Measurements from ENCODE around the gene AP3S2.
"Not testable (repeated sequence)": the region's sequence is repeated elsewhere in the genome, so short reads cannot be mapped to it uniquely, and the experiment has no call there.

The AP3S2 gene

DNA sequence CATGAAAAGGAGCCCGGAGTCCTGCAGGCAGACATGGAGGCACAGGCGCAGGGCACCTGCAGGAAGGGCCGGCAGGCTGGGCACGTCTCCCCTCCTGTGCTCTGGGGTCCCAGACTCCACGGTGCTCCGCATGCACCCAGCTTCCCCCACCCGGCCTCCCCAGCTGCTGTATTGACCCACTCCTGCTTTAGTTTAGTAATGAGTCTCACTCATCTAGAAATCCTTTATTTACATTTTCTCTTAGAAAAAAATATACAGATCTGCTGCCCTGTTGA is 109.2 kb downstream of the AP3S2 start:
- Mint-ChIP-seq H3K27me3 (ENCODE audit: low read depth, poor library complexity) (peaks cover 49% of the 10 kb centered on the region), H3K4me3 (no peak overlapping the region), H3K4me1 (peaks cover 14% of the 10 kb centered on the region), H3K27ac (no peak overlapping the region), H3K9me3 (peaks cover 34% of the 10 kb centered on the region), H3K36me3 (ENCODE audit: low read depth) (peaks cover 7% of the 10 kb centered on the region)
- DNase-seq, result no peak
- TF ChIP-seq CTCF (IDR thresholded peaks at IDR 0.05), result no peak

GRCh38 chr15:89783861-89784685 is 109.7 kb downstream of the AP3S2 start:
- DNase-seq, result no peak
- peaks cover 14% of the 10 kb centered on the region for H3K4me1 Mint-ChIP-seq
- H3K36me3 Mint-ChIP-seq (ENCODE audit: low read depth), result peaks cover 7% of the 10 kb centered on the region
- H3K27me3 Mint-ChIP-seq (ENCODE audit: low read depth, poor library complexity), result peaks cover 53% of the 10 kb centered on the region
- peaks cover 32% of the 10 kb centered on the region for H3K9me3 Mint-ChIP-seq
- no peak for TF ChIP-seq CTCF (IDR thresholded peaks at IDR 0.05)
- no peak overlapping the region for H3K4me3 Mint-ChIP-seq
- H3K27ac Mint-ChIP-seq, result no peak overlapping the region

DNA sequence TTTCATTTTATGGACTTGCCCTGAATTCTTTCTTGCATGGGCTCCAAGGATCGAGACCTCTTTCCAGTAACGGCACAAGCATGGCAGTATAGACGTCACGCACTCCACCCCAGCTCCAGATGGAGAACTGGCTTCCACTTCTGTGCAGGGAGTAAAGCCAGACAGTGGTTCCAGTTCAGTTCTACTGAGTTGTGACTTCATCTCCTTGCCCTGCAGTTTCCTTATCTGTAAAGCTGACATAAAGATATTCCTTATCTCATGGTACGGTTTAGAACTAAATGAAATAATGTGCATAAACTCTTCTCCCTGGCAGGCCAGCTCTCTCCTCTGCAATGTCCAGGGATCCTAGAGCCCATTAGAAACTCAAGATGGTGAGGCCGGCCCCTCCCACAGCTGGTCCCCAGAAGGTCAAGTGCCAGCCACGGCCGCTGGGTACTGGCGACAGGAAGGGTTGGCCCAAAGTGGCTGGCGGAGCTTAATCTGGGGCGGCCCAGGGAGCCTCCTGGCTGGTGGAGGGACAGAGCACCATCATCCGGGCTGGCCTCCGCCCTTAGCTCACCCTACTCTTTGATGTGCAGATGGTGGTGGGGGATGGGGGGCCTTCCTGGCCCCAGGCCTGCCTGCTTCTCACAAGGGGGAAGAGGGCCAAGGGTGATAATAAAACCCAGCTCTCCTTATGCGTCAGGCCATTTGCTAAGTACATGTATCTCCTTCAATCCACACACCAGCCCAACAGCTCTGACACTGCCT is 110.5 kb downstream of the AP3S2 start:
- Mint-ChIP-seq H3K9me3 (peaks cover 27% of the 10 kb centered on the region), H3K27ac (no peak overlapping the region), H3K4me1 (peaks cover 14% of the 10 kb centered on the region), H3K4me3 (no peak overlapping the region), H3K27me3 (ENCODE audit: low read depth, poor library complexity) (peaks cover 61% of the 10 kb centered on the region), H3K36me3 (ENCODE audit: low read depth) (peaks cover 6% of the 10 kb centered on the region)
- no peak for DNase-seq
- no peak for TF ChIP-seq CTCF (IDR thresholded peaks at IDR 0.05)

DNA sequence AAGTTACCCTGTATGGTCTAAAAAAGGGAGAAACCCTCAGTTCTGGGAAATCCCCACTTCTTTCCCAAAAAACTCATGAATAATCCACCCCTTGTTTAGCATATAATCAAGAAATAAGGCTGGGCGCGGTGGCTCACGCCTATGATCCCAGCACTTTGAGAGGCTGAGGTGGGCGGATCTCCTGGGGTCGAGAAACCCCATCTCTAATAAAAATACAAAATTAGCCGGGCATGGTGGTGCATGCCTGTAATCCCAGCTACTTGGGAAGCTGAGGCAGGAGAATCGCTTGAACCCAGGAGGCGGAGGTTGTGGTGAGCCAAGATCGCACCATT is 111.2 kb downstream of the AP3S2 start:
- not testable (repeated sequence) for H3K27ac Mint-ChIP-seq; H3K4me3 Mint-ChIP-seq; DNase-seq; H3K36me3 Mint-ChIP-seq (ENCODE audit: low read depth)
- H3K9me3 Mint-ChIP-seq, result peaks cover 20% of the 10 kb centered on the region
- peaks cover 14% of the 10 kb centered on the region for H3K4me1 Mint-ChIP-seq
- peaks cover 68% of the 10 kb centered on the region for H3K27me3 Mint-ChIP-seq (ENCODE audit: low read depth, poor library complexity)

- no peaks in the 10 kb centered on the region for H3K36me3 Mint-ChIP-seq (ENCODE audit: low read depth)
- no peak overlapping the region for H3K27ac Mint-ChIP-seq
- no peak for TF ChIP-seq CTCF (IDR thresholded peaks at IDR 0.05)
- DNase-seq, result no peak
- H3K4me3 Mint-ChIP-seq, result no peak overlapping the region
- H3K27me3 Mint-ChIP-seq (ENCODE audit: low read depth, poor library complexity), result peaks cover 74% of the 10 kb centered on the region
- H3K9me3 Mint-ChIP-seq, result peaks cover 15% of the 10 kb centered on the region
- H3K4me1 Mint-ChIP-seq, result peaks cover 14% of the 10 kb centered on the region
Observed at GRCh38 chr15:89781891-89782618, 111.7 kb downstream of the AP3S2 start.

DNA sequence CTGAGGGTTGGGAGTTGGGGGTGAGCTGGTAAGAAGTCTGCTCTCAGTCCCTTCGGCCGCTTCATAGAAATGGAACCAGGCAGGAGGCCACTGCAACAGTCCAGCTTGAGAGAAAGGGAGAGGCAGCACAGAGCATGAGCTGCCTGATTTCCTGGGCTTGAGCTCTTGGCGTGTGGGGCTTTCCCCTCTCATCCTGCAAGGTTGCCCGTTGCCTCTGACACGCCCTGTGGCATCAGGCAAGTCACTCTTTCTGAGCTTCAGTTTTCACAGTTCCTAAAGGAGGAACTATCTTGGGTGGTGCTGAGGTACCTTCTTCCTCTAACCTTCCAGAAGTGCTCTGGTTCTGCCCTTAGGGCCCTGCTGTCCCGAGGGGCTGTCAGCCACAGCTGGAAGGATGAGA is 112.7 kb downstream of the AP3S2 start:
- DNase-seq, result no peak
- Mint-ChIP-seq H3K9me3 (peaks cover 7% of the 10 kb centered on the region), H3K36me3 (ENCODE audit: low read depth) (no peaks in the 10 kb centered on the region), H3K4me3 (no peak overlapping the region), H3K4me1 (peaks cover 14% of the 10 kb centered on the region), H3K27me3 (ENCODE audit: low read depth, poor library complexity) (peaks cover 73% of the 10 kb centered on the region), H3K27ac (no peak overlapping the region)
- TF ChIP-seq CTCF (IDR thresholded peaks at IDR 0.05), result no peak
